ENCODE data around the gene MS4A10. TPM values are rescaled to one million over a fixed set of nuclear protein-coding genes. Genes with fewer than 3 reads are reported as not detected.

Gene MS4A10
- total RNA-seq, 4 donors from 2014 or later = not detected

DNA sequence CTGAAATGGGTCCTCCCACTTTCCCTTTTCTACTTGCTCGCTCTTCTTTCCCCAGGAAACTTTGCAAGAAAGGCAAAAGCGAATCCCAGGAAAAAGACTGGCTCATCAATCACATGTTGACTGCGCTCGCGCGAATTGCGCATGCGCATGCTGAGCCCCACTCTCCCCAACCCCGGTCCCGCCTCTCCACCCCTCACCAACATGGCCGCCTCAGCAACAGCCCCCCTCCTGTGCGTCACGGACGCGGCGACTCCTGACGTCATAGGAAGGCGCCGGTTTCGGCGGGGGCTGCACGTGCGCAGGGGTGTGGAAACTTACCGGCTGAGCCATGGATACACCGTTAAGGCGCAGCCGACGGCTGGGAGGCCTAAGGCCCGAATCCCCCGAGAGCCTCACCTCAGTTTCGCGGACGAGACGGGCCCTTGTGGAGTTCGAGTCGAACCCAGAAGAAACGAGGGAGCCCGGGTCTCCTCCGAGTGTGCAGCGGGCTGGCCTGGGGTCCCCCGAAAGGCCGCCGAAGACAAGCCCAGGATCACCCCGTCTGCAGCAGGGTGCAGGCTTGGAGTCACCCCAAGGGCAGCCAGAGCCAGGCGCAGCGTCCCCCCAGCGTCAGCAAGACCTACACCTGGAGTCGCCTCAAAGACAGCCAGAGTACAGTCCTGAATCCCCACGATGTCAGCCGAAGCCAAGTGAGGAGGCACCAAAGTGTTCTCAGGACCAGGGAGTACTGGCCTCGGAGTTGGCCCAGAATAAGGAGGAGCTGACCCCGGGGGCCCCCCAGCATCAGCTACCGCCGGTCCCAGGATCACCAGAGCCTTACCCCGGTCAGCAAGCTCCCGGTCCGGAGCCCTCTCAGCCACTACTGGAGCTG is 56.9 kb downstream of the MS4A10 start, which contains the start of gene CCDC86:
TSS of gene CCDC86 (plus strand) at position 317 of the 871 bp plus-strand sequence. CDS start at position 329, 12 bp downstream.
- no peak for TF ChIP-seq CTCF (IDR thresholded peaks at IDR 0.05; ENCODE audit: low read depth)

DNA sequence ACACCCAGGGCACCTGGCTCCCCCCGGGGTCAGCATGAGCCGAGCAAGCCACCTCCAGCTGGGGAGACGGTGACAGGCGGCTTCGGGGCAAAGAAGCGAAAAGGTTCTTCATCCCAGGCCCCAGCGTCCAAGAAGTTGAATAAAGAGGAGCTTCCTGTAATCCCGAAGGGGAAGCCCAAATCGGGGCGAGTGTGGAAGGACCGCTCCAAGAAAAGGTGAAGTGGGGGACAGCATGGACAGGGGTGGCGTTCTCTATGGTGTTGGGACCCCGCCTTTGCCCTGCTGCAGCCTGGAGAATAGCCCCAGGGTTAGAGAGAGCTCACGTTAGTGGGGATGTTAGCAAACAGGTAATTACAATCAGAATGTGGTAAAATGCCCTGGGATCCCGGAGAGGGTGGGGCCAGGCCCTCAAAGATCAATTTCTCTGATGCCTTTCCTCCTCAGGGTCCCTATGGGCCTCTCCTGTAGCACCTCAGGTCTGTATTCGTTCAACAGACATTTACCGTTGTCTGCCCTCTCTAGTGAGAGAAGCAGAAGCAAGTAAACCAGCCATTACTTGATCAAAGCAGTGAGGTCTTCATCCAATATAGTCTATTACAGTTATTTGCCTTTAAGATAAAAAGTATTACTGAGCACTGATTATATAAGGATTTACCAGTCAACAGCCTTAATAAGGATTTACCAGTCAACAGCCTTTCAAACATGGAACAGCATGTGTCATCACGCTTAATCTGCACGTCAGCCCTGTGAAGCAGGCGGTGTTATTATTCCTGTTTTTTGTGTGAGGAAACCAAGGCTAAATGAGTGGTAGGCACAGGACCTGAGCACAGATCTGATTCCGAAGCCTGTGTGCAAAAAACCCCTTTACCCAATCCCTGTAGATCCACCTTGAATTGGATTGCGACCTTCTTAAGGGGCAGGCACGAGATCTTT is 57.8 kb downstream of the MS4A10 start:
- TF ChIP-seq CTCF (IDR thresholded peaks at IDR 0.05; ENCODE audit: low read depth) = no peak

DNA sequence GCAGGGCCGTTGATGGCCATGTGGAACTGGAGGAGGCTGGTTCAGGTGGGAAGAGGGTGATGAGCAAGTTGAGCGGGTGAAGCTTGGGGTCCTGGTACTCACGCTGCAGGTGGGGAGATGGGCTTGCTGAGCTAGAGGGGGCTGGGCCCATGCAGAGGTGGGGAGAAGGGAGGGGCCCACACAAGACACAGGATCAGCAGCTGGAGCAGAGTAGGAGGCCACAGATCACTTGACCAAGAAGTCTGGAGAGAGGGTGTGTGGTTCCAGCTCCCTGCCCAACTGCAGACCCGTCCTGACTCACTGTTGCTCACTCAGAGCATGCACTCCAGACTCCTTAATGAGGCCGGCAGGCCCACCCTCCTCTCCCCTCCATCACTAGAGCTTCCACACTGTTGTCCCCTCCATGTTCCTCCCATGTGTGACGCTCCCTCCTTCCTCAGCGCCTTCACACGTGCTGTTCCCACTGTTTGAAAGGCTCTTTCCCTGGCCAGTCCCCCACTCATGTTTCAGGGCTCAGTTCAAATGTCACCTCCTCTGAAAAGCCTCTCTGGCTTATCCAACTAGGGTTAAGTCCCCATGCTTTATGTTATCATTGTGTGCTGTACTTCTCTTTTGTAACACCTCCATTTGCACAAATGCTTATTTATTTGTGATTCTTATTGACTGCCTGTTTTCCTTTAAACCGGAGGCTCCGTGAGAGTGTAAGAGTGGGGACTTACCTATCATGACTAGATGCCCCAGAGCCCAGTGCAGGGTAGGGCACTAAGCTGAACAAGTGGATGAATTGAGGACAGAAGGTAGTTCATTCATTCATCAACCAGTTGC is 59.1 kb downstream of the MS4A10 start:
- TF ChIP-seq CTCF (IDR thresholded peaks at IDR 0.05; ENCODE audit: low read depth) = no peak

DNA sequence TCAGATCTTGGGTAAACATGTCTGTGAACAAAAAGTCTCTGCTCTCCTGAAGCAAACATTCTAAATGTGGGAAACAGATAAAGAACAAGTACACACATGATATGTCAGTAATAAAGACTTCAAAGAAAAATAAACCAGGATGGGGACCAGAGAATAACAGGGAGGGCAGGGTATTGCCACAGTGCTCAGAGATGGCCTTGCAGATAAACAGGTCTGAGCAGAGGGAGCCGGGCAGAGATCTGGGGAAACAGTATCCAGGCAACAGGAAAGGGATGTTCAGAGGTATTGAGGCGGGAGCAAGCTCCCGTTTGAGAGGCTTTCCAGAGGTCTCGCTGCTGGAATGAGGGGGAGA is 59.7 kb downstream of the MS4A10 start:
- no peak for TF ChIP-seq CTCF (IDR thresholded peaks at IDR 0.05; ENCODE audit: low read depth)

GRCh38 chr11:60845338-60845737 is 60.2 kb downstream of the MS4A10 start:
- TF ChIP-seq CTCF (IDR thresholded peaks at IDR 0.05; ENCODE audit: low read depth) = no peak

DNA sequence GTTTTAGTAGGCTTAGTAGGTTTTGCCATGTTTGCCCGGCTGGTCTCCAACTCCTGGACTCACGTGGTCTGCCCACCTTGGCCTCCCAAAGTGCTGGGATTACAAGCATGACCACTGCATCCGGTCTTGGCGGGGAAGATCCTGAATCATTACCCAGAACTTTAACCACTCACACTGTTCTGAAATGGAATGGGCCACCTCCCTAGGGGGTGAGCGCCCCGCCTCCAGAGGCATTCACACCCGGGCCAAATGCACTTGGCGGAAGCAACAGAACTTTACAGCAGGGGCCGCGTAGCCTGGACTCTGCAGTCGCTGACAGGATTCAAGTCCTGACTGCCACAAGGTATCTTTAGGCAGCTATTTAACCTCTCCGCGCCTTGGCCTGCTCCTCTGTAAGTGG is 62.1 kb downstream of the MS4A10 start:
- TF ChIP-seq CTCF (IDR thresholded peaks at IDR 0.05; ENCODE audit: low read depth) = no peak

Measured in subcutaneous adipose tissue (tissue), 4 donors.